Fibroblast of gingiva (primary cell): ENCODE measurements around the gene CYP3A7.
"Not testable (repeated sequence)": the region's sequence is repeated elsewhere in the genome, so short reads cannot be mapped to it uniquely, and the experiment has no call there.

Experiments used
- DNase-seq: peaks from one replicate; pipeline ENCODE4 v3.0.0-alpha.2; 2011; ENCODE audit warnings: low read depth

Gene CYP3A7

DNA sequence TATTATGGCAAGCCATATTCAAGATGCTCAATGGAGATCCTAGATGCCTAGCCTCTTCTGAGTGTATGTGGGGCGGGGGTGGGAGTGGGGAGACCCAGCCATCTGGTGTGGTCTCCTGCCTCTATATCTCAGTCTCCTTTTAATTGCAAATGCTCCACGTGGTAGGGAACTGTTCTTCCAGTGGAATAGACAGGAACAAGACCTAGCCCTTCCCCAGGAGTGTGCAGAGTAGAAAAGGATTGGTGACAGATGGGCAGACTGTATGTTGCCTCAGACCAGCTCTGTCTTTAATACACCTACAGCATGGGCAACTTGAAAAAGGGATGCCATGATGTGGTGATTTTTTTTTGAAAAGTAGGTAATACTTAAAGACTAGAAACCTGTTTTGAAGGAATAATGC, 67.8 kb downstream of the CYP3A7 start:
- no peak for DNase-seq

DNA sequence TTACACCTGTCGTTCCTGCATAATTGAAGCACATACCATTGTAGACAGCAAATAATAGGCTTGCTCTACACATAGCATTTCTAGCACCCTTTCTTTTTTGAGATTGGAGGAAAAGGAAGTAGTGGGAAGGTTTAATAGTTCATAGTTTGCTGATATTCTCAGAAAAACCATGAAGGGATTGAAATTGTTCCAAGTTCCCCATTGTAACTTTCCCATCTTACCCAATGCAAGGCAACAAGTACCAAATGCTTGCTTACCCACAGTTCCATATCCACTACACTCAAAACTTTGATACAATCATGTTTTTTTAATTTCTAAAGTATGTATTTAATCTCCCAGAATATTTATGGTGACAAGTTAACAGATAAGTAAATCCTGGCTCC, 69.0 kb downstream of the CYP3A7 start:
- DNase-seq: no peak

DNA sequence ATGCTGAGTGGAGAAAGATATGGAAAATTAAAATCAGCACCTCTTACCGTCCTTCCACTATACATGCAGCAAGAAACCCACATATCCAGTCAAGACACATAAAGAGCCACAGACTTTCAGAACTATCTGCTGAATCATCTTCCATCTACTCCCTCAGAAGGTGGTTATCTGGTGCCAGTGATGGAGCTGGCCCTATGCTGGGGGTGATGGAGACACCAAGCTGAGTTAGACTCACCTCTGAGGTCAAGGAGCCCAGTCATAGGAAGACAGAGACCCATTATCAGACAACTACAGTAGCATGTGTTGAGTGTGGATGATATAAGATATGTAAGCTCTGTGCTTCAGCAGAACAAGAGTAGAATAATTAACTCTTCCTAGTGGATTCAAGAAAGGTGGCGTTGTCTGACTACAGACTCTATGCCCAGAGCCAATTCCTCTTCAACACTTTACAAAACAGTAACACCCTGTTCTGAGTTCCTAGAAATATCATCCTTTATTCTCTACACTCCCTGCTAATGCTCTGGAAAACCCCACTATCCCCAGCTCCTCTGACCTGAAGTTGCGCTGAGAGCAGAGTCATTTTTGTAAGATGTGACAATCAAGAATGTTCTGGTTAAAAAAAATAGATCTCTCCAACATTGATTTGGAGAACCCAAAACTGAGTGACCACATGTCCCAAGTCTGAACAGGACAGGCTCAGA, 69.5 kb downstream of the CYP3A7 start:
- DNase-seq: no peak

DNA sequence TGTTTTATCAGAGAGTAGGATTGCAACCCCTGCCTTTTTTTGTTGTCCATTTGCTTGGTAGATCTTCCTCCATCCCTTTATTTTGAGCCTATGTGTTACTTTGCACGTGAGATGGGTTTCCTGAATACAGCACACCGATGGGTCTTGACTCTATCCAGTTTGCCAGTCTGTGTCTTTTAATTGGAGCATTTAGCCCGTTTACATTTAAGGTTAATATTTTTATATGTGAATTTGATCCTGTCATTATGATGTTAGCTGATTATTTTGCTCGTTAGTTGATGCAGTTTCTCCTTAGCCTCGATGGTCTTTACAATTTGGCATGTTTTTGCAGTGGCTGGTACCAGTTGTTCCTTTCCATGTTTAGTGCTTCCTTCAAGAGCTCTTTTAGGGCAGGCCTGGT, 77.1 kb downstream of the CYP3A7 start:
- DNase-seq: not testable (repeated sequence)
